ENCODE measurements around the gene OOSP1.

- TF ChIP-seq CTCF (IDR thresholded peaks at IDR 0.05) (no peak), POLR2A (IDR thresholded peaks at IDR 0.05) (no peak)
Observed at GRCh38 chr11:59981106-59981770, 43.0 kb downstream of the OOSP1 start.
